HEK293T (cell line): ENCODE results near the gene SGF29.

Experiments
- CTCF ChIA-PET: fragments of 350-600 bp; formaldehyde crosslinking; extraction: SDS; loops from one replicate; lab custom pipeline; 2021; ENCODE audit warnings: antibody characterized with exemption, inconsistent platforms; lab: Yijun Ruan, JAX
- POLR2A ChIA-PET: fragments of 350-600 bp; formaldehyde crosslinking; extraction: SDS; loops from one replicate; lab custom pipeline; 2020; ENCODE audit warnings: antibody characterized with exemption, inconsistent platforms; lab: Yijun Ruan, JAX
- DNase-seq: peaks from one replicate; pipeline ENCODE4 v3.0.0; 2012; ENCODE audit warnings: mixed read lengths; ENCODE audit errors: extremely low spot score
- ARNT ChIP-seq: fragments of 450-650 bp; IDR thresholded peaks from 2 replicates; pipeline ENCODE4 v1.6.1; 2017; ENCODE audit warnings: mild to moderate bottlenecking
- BHLHE40 ChIP-seq: fragments of 450-650 bp; IDR thresholded peaks from 2 replicates; pipeline ENCODE4 v1.6.1; 2016; ENCODE audit warnings: mild to moderate bottlenecking, moderate library complexity, borderline replicate concordance
- CTBP1 ChIP-seq: fragments of 450-650 bp; IDR thresholded peaks from 2 replicates; pipeline ENCODE4 v1.6.1; 2016; ENCODE audit warnings: borderline replicate concordance
- ELF4 ChIP-seq: fragments of 450-650 bp; IDR thresholded peaks from 2 replicates; pipeline ENCODE4 v1.6.1; 2017; ENCODE audit warnings: antibody characterized with exemption
- FOXA1 ChIP-seq: fragments of 450-650 bp; IDR thresholded peaks from 2 replicates; pipeline ENCODE4 v1.6.1; 2016; ENCODE audit warnings: mild to moderate bottlenecking
- FOXK2 ChIP-seq: fragments of 450-650 bp; IDR thresholded peaks from 2 replicates; pipeline ENCODE4 v1.6.1; 2016; ENCODE audit warnings: mild to moderate bottlenecking
- FOXM1 ChIP-seq: fragments of 450-650 bp; IDR thresholded peaks from 2 replicates; pipeline ENCODE4 v1.6.1; 2017; ENCODE audit warnings: mild to moderate bottlenecking, borderline replicate concordance
- HDGF ChIP-seq: fragments of 450-650 bp; IDR thresholded peaks from 2 replicates; pipeline ENCODE4 v1.6.1; 2017; ENCODE audit warnings: antibody characterized with exemption, borderline replicate concordance
- L3MBTL2 ChIP-seq: fragments of 450-650 bp; conservative IDR thresholded peaks from 2 replicates; pipeline ENCODE4 v1.6.1; 2016; ENCODE audit warnings: mild to moderate bottlenecking
- LEF1 ChIP-seq: fragments of 450-650 bp; IDR thresholded peaks from 2 replicates; pipeline ENCODE4 v1.6.1; 2017; ENCODE audit warnings: mild to moderate bottlenecking, borderline replicate concordance
- NFRKB ChIP-seq: fragments of 450-650 bp; IDR thresholded peaks from 2 replicates; pipeline ENCODE4 v1.6.1; 2016; ENCODE audit warnings: mild to moderate bottlenecking, moderate library complexity
- SP1 ChIP-seq: fragments of 450-650 bp; IDR thresholded peaks from 2 replicates; pipeline ENCODE4 v1.6.1; 2017
- SUZ12 ChIP-seq: fragments of 450-650 bp; IDR thresholded peaks from 2 replicates; pipeline ENCODE4 v1.6.1; 2016; ENCODE audit warnings: mild to moderate bottlenecking
- TARDBP ChIP-seq: fragments of 450-650 bp; IDR thresholded peaks from 2 replicates; pipeline ENCODE4 v1.6.1; 2016
- ZNF384 ChIP-seq: fragments of 450-650 bp; IDR thresholded peaks from 2 replicates; pipeline ENCODE4 v1.6.1; 2016
- TF ChIP-seq, protein P1 (sequence below): fragments of 450-650 bp; IDR thresholded peaks from 2 replicates; pipeline ENCODE4 v1.6.1; 2016

SGF29 gene

DNA sequence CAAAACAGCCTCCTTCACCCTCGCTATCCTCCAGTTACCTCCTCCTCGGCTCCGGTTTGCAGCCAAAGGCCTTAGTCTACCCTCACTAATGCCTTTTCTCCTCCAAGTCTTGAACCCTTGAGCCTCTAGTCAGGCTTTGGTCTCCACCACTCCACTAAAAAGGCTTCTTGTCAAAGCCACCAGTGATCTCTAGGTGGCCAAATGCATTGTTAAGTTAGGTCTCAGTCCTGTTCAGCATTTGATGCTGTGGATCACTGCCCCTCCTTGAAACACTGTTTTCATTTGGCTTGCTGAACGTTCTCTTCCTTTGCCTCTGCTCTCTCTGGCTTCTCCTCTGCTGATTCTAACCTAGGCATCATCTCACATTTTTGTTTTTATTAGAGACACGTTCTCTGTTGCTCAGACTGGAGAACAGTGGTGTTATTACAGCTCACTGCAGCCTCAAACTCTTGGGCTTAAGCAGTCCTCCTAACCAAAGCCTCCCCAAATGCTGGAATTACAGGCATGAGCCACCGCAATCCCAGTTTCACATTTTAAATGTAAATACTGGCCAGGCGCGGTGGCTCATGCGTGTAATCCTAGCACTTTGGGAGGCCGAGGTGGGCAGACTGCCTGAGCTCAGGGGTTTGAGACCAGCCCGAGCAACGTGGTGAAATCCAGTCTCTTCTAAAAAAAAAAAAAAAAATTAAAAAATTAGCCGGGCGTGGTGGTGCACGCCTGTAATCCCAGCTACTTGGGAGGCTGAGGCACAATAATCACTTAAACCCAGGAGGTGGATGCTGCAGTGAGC, 1.1 kb downstream of the SGF29 start:
- ChIA-PET POLR2A (interaction anchor here (1.0 to 1.4 kb wide), 3 partner anchors 12 to 55 kb away, joined by 3 to 5 read pairs (median 5); partner anchors contain the start of gene SULT1A1), CTCF (interaction anchor here (0.6 kb wide), 2 partner anchors 17 to 25 kb away, joined by 3 to 4 read pairs; no protein-coding TSS in a partner anchor)
- no peak for DNase-seq

DNA sequence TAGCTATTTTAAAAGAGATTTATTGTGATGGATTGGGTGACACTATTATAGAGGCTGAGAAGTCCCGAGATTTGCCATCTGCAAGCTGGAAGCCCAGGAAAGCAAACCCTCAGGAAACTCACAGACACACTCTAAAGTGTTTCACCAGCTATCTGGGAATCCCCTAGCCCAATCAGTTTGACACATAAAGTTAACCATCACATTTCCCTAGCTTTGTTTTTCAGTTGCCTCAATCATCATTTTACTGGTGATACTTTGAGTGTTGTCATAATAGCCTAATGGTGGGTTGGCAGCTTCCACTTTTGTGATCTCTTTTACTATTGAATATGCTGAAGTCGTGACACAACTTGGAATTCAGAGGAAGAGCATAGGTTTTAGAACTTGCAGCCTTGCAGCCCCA, 1.8 kb downstream of the SGF29 start:
- no peak for DNase-seq
- CTCF ChIA-PET = no interaction called here
- TF ChIP-seq CTBP1 = no peak
- TF ChIP-seq FOXM1 = no peak
- no peak for TF ChIP-seq L3MBTL2
- no peak for TF ChIP-seq ELF4
- TF ChIP-seq HDGF = no peak
- TF ChIP-seq SP1 = no peak
- TF ChIP-seq TARDBP = no peak
- TF ChIP-seq, protein P1, sequence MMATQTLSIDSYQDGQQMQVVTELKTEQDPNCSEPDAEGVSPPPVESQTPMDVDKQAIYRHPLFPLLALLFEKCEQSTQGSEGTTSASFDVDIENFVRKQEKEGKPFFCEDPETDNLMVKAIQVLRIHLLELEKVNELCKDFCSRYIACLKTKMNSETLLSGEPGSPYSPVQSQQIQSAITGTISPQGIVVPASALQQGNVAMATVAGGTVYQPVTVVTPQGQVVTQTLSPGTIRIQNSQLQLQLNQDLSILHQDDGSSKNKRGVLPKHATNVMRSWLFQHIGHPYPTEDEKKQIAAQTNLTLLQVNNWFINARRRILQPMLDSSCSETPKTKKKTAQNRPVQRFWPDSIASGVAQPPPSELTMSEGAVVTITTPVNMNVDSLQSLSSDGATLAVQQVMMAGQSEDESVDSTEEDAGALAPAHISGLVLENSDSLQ = no peak
- TF ChIP-seq SUZ12 = no peak
- no peak for TF ChIP-seq ZNF384
- TF ChIP-seq LEF1 = no peak
- no peak for TF ChIP-seq ARNT
- no peak for TF ChIP-seq BHLHE40
- no peak for TF ChIP-seq NFRKB
- POLR2A ChIA-PET = interaction anchor here (1.3 kb wide), 1 partner anchor 55 kb away, joined by 3 read pairs; the partner anchor contains the start of gene SULT1A1

More for the DNA sequence above, 1.1 kb downstream of the SGF29 start:
- TF ChIP-seq CTBP1 = no peak

DNA sequence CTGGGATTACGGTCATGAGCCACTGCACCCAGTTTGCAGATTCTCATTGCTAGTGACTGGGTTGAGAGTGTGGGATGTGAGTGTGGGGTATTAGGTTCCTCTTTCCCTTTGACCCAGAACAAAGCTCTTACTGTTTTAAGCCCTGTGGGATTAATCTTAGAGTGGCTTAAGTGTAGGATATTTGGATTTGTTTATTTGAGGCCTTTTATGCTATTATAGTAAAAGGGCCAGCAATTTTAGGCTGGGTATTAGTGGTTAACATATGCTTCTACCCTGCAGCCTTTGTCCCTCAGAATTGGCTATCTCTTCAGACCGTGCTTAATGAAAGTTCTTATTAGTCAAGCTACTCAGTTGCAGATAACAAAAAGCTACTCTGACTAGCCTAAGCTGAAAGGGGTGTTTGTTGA, 3.2 kb downstream of the SGF29 start:
- no peak for DNase-seq
- CTCF ChIA-PET = no interaction called here

DNA sequence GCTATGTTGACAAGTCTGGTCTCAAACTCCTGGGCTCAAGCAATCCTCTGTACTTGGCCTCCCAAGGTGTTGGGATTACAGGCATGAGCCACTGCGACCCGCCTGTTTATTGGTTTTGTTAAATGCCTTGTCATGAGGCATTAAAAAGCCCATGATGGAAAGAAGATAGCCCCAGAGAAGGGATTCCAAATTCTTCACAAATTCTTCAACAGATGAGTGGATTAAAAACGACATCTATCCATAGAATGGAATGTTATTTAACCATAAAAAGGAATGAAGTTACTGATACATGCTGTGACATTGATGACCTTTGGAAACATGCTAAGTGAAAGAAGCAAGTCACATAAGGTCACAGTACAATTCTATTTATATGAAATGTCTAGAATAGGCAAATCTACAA, 4.7 kb downstream of the SGF29 start:
- CTCF ChIA-PET = no interaction called here
- no peak for DNase-seq
- TF ChIP-seq L3MBTL2 (no peak), TARDBP (no peak), FOXA1 (no peak), LEF1 (no peak), ZNF384 (no peak), FOXM1 (no peak), SP1 (no peak), BHLHE40 (no peak), HDGF (no peak), FOXK2 (no peak), SUZ12 (no peak), NFRKB (no peak), ELF4 (no peak), ARNT (no peak), CTBP1 (no peak)
- TF ChIP-seq, protein P1 = no peak
- POLR2A ChIA-PET = no interaction called here

More for the DNA sequence above, 3.2 kb downstream of the SGF29 start:
- TF ChIP-seq NFRKB (no peak), HDGF (no peak), LEF1 (no peak), SP1 (no peak), CTBP1 (no peak), FOXM1 (no peak), ARNT (no peak), ELF4 (no peak), FOXA1 (no peak), TARDBP (no peak), SUZ12 (no peak), L3MBTL2 (no peak), BHLHE40 (no peak), FOXK2 (no peak)
- TF ChIP-seq, protein P1 = no peak
- POLR2A ChIA-PET = no interaction called here

DNA sequence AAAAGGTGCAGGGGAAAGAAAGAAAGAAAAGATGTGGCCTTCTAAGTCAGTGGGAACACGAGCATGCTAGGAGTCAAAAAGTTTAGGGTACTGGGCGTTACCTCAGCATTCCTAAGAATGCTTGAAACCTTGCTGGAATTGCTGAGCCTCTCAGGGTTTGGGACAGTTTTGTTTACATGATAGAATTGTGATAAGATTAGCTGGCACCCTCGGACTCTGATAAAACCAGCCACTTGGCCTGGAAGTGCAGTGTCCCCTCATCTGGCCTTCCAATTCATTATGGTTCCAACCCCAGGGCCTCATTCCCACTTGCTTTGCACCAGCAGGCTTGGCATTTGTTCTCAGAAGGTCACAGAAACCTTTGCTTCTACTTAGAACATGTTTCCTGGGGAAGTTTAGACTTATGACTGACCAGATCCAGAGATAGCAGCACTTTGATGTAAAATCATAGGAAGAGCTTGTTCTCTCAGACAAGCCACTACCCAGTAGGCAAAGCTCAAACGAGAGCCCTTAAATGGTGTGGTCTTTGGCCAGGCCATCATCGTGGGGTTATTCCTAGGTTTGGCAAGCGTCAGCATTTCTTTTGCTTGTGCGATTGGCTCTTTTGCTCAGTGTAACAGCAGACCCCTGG, 8.0 kb downstream of the SGF29 start:
- CTCF ChIA-PET = no interaction called here
- TF ChIP-seq SP1 = no peak
- TF ChIP-seq L3MBTL2 = no peak
- TF ChIP-seq ZNF384 = no peak
- TF ChIP-seq CTBP1 = no peak
- TF ChIP-seq FOXM1 = no peak
- no peak for TF ChIP-seq TARDBP
- TF ChIP-seq HDGF = no peak
- TF ChIP-seq BHLHE40 = no peak
- no peak for TF ChIP-seq SUZ12
- no peak for TF ChIP-seq ELF4
- no peak for TF ChIP-seq ARNT

More for the DNA sequence above, 8.0 kb downstream of the SGF29 start:
- POLR2A ChIA-PET = no interaction called here
- no peak for DNase-seq
